DND-41 (cell line): ENCODE measurements around the gene TOMT.

Experiments used
- ATAC-seq: fragments of 200-7000 bp; cut with Tn5 transposase; 3 replicates; pipeline ENCODE4 v1.9.1; 2021; ENCODE audit warnings: low read depth; ENCODE audit not compliant: insufficient read depth
- DNase-seq: peaks from one replicate; pipeline ENCODE4 v3.0.0-alpha.2; 2020
- H2AFZ ChIP-seq: 2 replicates; pipeline ENCODE4 v1.6.0; 2012; ENCODE audit warnings: low read depth, low read length
- H3K27ac ChIP-seq: 2 replicates; pipeline ENCODE4 v1.5.1; 2012; ENCODE audit warnings: low read length, inconsistent platforms
- H3K27me3 ChIP-seq: fragments of 200-600 bp; sonication (generic); 2 replicates; pipeline ENCODE4 v1.6.0; 2012; ENCODE audit warnings: low read length, mild to moderate bottlenecking, inconsistent platforms; ENCODE audit not compliant: insufficient read depth, poor library complexity
- H3K36me3 ChIP-seq: 2 replicates; pipeline ENCODE4 v1.5.1; 2012; ENCODE audit warnings: low read length, inconsistent platforms; ENCODE audit not compliant: insufficient read depth
- H3K4me1 ChIP-seq: 2 replicates; pipeline ENCODE4 v1.5.1; 2012; ENCODE audit warnings: mild to moderate bottlenecking, low read length; ENCODE audit not compliant: insufficient read depth
- H3K4me2 ChIP-seq: 2 replicates; pipeline ENCODE4 v1.6.0; 2012; ENCODE audit warnings: mild to moderate bottlenecking, moderate library complexity, low read length, inconsistent platforms; ENCODE audit not compliant: insufficient read depth
- H3K4me3 ChIP-seq, 2 experiments: fragments of 200-600 bp in 1 of 2; shearing (Covaris generic) in 1 of 2; 2 replicates each; pipeline ENCODE4 v1.5.1; 2012 to 2016; ENCODE audit warnings: inconsistent platforms in 2 of 2, low read length in 2 of 2, mild to moderate bottlenecking in 2 of 2, low read depth in 1 of 2, moderate library complexity in 1 of 2
- H3K79me2 ChIP-seq: 2 replicates; pipeline ENCODE4 v1.6.0; 2012; ENCODE audit warnings: low read length, inconsistent platforms; ENCODE audit not compliant: insufficient read depth
- H3K9ac ChIP-seq: 2 replicates; pipeline ENCODE4 v1.6.0; 2012; ENCODE audit warnings: low read depth, mild to moderate bottlenecking, inconsistent platforms, low read length, moderate library complexity
- H3K9me3 ChIP-seq: 2 replicates; pipeline ENCODE4 v1.5.1; 2012; ENCODE audit warnings: low read length, moderate library complexity, mild to moderate bottlenecking, inconsistent platforms; ENCODE audit not compliant: insufficient read depth, severe bottlenecking
- H4K20me1 ChIP-seq: 2 replicates; pipeline ENCODE4 v1.6.0; 2012; ENCODE audit warnings: low read length; ENCODE audit not compliant: insufficient read depth
- CTCF ChIP-seq: IDR thresholded peaks from 2 replicates; pipeline ENCODE4 v1.5.1; 2012; ENCODE audit warnings: borderline replicate concordance, low read length, moderate library complexity, mild to moderate bottlenecking; ENCODE audit not compliant: poor library complexity, severe bottlenecking; ENCODE audit errors: extremely low read depth
- EZH2 ChIP-seq: IDR thresholded peaks from 3 replicates; pipeline ENCODE4 v1.6.1; 2012; ENCODE audit warnings: borderline replicate concordance, low read depth, mild to moderate bottlenecking, moderate library complexity, low read length, inconsistent platforms; ENCODE audit not compliant: severe bottlenecking

Gene TOMT

DNA sequence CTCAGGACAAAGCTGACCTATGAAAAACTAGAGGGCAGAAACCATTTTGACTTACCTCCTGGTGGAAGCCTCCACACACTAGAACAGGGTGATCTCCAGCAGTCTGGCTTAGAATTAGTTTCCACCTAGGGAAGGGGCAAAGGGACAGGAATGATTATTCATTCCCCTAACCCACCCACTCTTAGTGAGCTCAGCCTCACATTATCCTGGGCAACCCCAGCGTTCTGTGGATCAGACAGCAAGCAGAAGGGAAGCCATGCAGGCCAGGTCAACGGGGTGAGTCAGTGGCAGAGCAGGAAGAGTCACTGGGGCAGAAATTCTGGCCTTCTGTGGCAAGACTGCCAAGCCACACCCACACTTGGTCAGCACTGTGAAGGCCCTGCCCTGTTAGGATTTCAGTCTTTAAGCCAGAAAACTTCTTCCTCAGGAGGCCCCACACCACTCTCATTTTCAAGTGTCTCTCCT is 35.9 kb upstream of the TOMT start:
- Histone ChIP-seq H3K9ac (no peak overlapping the region), H3K4me3 (no peak overlapping the region), H2AFZ (no peak overlapping the region), H3K27ac (no peak overlapping the region), H3K4me1 (peaks cover 8% of the 10 kb centered on the region), H3K36me3 (peaks cover 51% of the 10 kb centered on the region), H3K27me3 (no peaks in the 10 kb centered on the region), H3K79me2 (peaks cover 93% of the 10 kb centered on the region), H3K4me2 (no peak overlapping the region), H4K20me1 (peaks cover 54% of the 10 kb centered on the region), H3K9me3 (no peaks in the 10 kb centered on the region)
- TF ChIP-seq EZH2, result no peak
- no peak for TF ChIP-seq CTCF
- DNase-seq, result no peak
- no peak for ATAC-seq

- H2AFZ ChIP-seq, result no peak overlapping the region
- peaks cover 55% of the 10 kb centered on the region for H3K36me3 ChIP-seq
- H3K27ac ChIP-seq, result no peak overlapping the region
- TF ChIP-seq CTCF, result no peak
- no peak for TF ChIP-seq EZH2
- no peak overlapping the region for H3K9ac ChIP-seq
- H3K79me2 ChIP-seq, result peaks cover 97% of the 10 kb centered on the region
- no peak for DNase-seq
- no peak overlapping the region for H3K4me2 ChIP-seq
- peaks cover 54% of the 10 kb centered on the region for H4K20me1 ChIP-seq
- H3K9me3 ChIP-seq, result no peaks in the 10 kb centered on the region
- no peak overlapping the region for H3K4me3 ChIP-seq
- no peak for ATAC-seq
- H3K27me3 ChIP-seq, result no peaks in the 10 kb centered on the region
- H3K4me1 ChIP-seq, result peaks cover 8% of the 10 kb centered on the region
These were observed 35.2 kb upstream of the TOMT start for GRCh38 chr11:72070491-72070890.

GRCh38 chr11:72072348-72072747 is 33.4 kb upstream of the TOMT start:
- TF ChIP-seq EZH2 (no peak), CTCF (no peak)
- H3K4me3 ChIP-seq, result no peak overlapping the region
- peaks cover 53% of the 10 kb centered on the region for H4K20me1 ChIP-seq
- peaks cover 8% of the 10 kb centered on the region for H3K4me1 ChIP-seq
- H3K9me3 ChIP-seq, result no peaks in the 10 kb centered on the region
- peaks cover 48% of the 10 kb centered on the region for H3K36me3 ChIP-seq
- H3K27ac ChIP-seq, result peak overlapping the region; percentile 28; the same call in 1 of the 2 replicates
- no peak overlapping the region for H2AFZ ChIP-seq
- H3K79me2 ChIP-seq, result peaks cover 98% of the 10 kb centered on the region
- no peak overlapping the region for H3K4me2 ChIP-seq
- no peak overlapping the region for H3K9ac ChIP-seq
- no peaks in the 10 kb centered on the region for H3K27me3 ChIP-seq
- DNase-seq, result peak; percentile 13
- peak; percentile 76 for ATAC-seq

GRCh38 chr11:72075109-72075508 is 30.6 kb upstream of the TOMT start:
- TF ChIP-seq CTCF (peak; percentile 39), EZH2 (no peak)
- H3K4me2 ChIP-seq, result peak overlapping the region; percentile 5; the same call in 1 of the 2 replicates

More at GRCh38 chr11:72075109-72075508, 30.6 kb upstream of the TOMT start:
- H3K9ac ChIP-seq, result no peak overlapping the region
- ATAC-seq (no peak), DNase-seq (no peak)
- H3K27ac ChIP-seq, result no peak overlapping the region
- H3K79me2 ChIP-seq, result peaks cover 98% of the 10 kb centered on the region
- no peaks in the 10 kb centered on the region for H3K9me3 ChIP-seq
- H3K4me3 ChIP-seq, result no peak overlapping the region
- peaks cover 30% of the 10 kb centered on the region for H3K4me1 ChIP-seq
- no peak overlapping the region for H2AFZ ChIP-seq
- H3K27me3 ChIP-seq, result no peaks in the 10 kb centered on the region
- peaks cover 27% of the 10 kb centered on the region for H3K36me3 ChIP-seq
- H4K20me1 ChIP-seq, result peaks cover 50% of the 10 kb centered on the region
